ENCODE measurements around the gene VPS33B. TPM values are rescaled to one million over a fixed set of nuclear protein-coding genes. Genes with fewer than 3 reads are reported as not detected.

The VPS33B gene
- total RNA-seq, 2 donors from 2014 or later, result 23.6 to 26.5 TPM

DNA sequence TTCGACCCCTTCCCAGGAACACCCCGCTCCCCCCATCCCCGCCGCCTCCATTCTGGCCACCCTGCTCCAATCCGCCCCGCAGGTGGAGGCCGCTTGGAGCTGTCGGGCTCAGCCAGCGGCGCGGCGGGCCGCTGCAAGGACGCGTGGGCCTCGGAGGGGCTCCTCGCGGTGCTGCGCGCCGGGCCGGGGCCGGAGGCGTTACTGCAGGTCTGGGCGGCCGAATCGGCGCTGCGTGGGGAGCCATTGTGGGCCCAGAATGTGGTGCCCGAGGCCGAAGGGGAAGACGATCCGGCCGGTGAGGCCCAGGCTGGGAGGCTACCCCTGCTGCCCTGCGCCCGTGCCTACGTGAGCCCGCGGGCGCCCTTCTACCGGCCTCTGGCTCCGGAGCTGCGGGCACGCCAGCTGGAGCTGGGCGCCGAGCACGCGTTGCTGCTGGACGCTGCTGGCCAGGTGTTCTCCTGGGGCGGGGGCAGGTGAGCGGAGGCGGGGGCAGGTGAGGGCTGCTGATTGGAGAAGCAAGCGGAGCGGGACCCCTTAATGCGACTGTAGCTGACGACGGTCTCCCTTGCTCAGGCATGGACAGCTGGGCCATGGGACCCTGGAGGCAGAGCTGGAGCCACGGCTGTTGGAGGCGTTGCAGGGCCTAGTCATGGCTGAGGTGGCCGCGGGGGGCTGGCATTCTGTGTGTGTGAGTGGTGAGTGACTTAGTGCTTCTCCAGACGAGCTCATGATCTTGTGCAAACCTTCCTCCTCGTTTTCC is 65.2 kb downstream of the VPS33B start:
- H3K4me1 Mint-ChIP-seq (ENCODE audit: low read depth in 2 of 2), result peaks cover 0 to 14% of the 10 kb centered on the region in 2 donors
- H3K4me3 Mint-ChIP-seq, result peak overlapping the region; percentile 84
- H3K27ac Mint-ChIP-seq, result no peak overlapping the region
- H3K36me3 Mint-ChIP-seq, result no peaks in the 10 kb centered on the region
- no peaks in the 10 kb centered on the region for H3K27me3 Mint-ChIP-seq
- no peak for ATAC-seq
- no peaks in the 10 kb centered on the region for H3K9me3 Mint-ChIP-seq
- no peak for DNase-seq (ENCODE audit: low spot score)

DNA sequence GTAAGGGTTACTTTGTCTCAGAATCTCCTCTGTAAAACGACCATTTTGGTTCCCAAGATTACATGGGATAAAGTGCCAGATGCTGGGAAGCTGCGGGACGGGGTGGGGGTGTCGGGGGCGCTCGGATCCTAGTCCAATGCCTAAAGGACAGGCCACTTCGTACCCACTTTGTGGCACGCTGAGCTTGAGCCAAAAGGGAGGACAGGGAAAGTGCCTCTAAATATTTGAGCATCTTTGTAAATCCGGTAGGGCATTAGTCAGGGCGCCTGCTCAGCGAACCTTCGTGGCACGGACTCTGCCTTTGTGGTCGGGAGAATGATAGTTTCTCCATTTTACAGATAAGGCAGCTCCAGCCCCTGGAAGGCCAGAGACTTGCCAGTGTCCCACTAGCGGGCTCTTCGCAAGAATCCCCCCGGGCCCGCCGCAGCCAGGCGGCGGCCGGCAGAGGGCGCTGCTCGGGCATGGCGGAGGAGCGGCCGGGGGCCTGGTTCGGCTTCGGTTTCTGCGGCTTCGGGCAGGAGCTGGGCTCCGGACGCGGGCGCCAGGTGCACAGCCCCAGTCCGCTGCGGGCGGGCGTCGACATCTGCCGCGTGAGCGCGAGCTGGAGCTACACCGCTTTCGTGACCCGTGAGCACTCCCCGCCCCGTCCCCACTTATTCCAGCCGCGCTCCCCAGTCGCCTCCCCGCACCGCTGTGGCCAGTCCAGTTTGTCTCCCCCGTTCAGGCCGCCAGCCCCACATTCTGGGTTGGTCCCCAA is 65.9 kb downstream of the VPS33B start:
- ATAC-seq (peak; percentile 13 to 17), DNase-seq (ENCODE audit: low spot score) (peak; percentile 76)
- peaks cover 0 to 12% of the 10 kb centered on the region in 2 donors for H3K4me1 Mint-ChIP-seq (ENCODE audit: low read depth in 2 of 2)
- no peaks in the 10 kb centered on the region for H3K36me3 Mint-ChIP-seq
- no peaks in the 10 kb centered on the region for H3K27me3 Mint-ChIP-seq
- H3K9me3 Mint-ChIP-seq, result no peaks in the 10 kb centered on the region
- H3K4me3 Mint-ChIP-seq, result peak overlapping the region; percentile 84
- H3K27ac Mint-ChIP-seq, result no peak overlapping the region

DNA sequence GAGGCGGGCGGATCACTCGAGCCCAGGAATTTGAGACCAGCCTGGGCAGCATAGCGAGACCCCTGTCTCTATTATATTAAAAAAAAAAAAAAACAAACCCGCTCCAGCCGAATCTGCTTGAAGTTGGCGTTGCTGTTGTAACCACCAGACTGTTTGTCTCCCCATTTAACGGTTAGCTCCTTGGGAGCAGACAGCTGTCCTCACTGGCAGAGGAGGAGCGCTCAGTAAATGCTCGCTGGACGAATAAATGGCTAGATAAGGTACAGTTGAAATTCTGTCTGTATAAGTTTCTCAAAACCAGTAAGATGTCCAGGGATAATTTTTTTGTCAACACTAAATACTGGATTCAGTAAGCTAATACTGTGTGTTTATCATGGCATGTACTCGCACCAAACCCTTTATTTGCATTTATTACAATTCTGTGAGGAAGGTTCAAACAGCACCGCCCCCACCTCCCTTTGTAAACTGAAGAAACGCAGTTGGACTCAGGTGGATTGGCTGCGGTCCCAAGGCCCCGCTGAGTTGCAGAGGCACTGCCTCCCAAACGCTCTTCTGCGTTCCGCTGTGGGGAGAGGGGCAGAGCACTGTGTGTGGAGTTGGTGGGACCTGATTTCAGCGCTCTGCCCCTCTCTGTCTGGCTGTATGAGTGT is 66.6 kb downstream of the VPS33B start:
- no peaks in the 10 kb centered on the region for H3K9me3 Mint-ChIP-seq
- H3K4me3 Mint-ChIP-seq, result peak overlapping the region; percentile 84
- no peaks in the 10 kb centered on the region for H3K27me3 Mint-ChIP-seq
- peak overlapping the region; percentile 80 to 93 for H3K27ac Mint-ChIP-seq
- DNase-seq (ENCODE audit: low spot score), result no peak
- H3K36me3 Mint-ChIP-seq, result no peaks in the 10 kb centered on the region
- peaks cover 0 to 12% of the 10 kb centered on the region in 2 donors for H3K4me1 Mint-ChIP-seq (ENCODE audit: low read depth in 2 of 2)
- ATAC-seq, result no peak

DNA sequence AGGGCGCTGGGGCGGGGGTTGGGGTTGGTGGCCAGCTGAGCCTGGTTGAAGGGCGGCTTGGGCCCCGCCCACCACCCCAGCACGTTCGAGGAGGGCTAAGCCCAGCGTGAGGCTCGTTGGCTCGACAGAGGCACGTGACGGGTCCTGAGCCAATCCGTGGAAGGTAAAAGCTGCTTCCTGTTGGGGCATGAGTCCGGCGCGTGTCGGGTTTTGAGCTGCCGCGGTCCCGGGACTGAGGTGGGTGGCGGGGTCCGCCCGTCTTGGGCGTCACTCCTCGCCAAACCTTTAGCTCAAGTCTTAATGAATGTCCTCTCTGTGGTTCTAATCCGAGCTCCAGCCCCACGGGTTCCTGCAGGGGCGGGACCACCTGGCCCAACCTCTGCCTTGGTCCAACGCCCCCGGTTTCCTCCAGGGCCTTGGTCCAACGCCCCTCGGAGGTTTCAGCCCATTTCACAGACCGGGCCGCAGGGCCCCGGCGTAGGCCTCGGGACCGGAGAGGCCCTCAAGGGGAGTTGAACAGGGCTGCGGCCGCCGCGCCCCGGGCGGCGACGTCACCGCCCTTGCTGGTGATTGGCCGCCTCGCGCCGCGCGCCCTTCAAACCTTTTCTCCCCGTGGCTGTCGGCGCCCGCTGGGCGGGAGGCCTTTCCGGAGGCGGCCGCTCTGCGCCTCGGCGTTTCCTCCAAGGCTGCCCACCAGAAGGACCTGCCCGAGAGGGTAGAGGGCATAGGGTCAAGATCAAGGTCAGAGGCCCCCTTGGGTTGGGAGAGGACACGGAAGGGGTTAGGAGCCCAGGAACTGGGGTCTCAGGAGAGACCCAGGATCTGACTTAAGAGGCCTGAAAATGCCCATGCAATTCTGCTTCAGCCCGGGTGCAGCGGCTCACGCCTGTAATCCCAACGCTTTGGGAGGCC is 67.4 kb downstream of the VPS33B start, which contains the start of gene RCCD1:
Gene RCCD1 (plus strand): TSS at position 173 of the 912 bp plus-strand sequence. CDS start 1,851 bp downstream, outside the sequence.
- H3K9me3 Mint-ChIP-seq, result no peaks in the 10 kb centered on the region
- DNase-seq (ENCODE audit: low spot score), result peak; percentile 94
- no peaks in the 10 kb centered on the region for H3K27me3 Mint-ChIP-seq
- H3K36me3 Mint-ChIP-seq, result no peaks in the 10 kb centered on the region
- ATAC-seq, result peak; percentile 94 to 96
- H3K4me3 Mint-ChIP-seq, result peak within 1 kb of the TSS; percentile 84
- H3K4me1 Mint-ChIP-seq (ENCODE audit: low read depth in 2 of 2), result peaks cover 0 to 12% of the 10 kb centered on the region in 2 donors
- peak within 1 kb of the TSS; percentile 80 to 93 for H3K27ac Mint-ChIP-seq

DNA sequence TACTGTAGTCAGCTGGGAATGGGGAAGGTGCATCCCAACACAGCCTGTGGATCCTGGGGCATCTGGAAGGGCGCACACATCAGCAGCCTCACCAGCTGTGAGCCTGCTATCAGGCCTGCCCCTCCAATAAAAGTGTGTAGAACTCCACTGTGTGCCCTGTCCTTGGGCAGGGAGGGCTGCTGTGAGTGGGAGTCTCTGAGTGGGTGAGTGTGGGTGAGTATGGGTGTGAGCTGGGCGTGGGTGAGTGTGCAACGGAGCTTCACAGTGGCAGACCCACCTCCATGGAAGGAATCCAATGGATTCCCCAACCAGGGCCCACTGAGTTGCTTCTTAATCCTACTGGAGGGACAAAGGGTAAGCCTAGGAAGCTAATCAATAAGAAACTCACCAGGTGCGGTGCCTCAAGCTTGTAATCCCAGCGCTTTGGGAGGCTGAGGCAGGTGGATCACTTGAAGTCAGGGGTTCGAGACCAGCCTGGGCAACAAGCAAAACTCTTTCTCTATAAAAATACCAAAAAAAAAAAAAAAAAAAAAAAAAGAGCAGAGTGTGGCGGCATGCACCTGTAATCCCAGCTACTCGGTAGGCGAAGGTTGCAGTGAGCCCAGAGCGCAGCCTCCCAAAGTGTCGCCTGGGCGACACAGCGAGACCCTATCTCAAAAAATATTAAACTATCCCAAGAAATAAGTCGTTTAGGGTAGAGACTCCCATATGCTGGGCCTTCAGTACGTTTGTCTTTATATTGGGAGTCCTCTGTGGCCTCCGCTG is 68.3 kb downstream of the VPS33B start:
- Mint-ChIP-seq H3K27ac (peak overlapping the region; percentile 80 to 93), H3K4me1 (ENCODE audit: low read depth in 2 of 2) (peaks cover 0 to 12% of the 10 kb centered on the region in 2 donors), H3K4me3 (peak overlapping the region; percentile 84), H3K27me3 (no peaks in the 10 kb centered on the region), H3K9me3 (no peaks in the 10 kb centered on the region), H3K36me3 (no peaks in the 10 kb centered on the region)
- ATAC-seq (no peak), DNase-seq (ENCODE audit: low spot score) (no peak)

DNA sequence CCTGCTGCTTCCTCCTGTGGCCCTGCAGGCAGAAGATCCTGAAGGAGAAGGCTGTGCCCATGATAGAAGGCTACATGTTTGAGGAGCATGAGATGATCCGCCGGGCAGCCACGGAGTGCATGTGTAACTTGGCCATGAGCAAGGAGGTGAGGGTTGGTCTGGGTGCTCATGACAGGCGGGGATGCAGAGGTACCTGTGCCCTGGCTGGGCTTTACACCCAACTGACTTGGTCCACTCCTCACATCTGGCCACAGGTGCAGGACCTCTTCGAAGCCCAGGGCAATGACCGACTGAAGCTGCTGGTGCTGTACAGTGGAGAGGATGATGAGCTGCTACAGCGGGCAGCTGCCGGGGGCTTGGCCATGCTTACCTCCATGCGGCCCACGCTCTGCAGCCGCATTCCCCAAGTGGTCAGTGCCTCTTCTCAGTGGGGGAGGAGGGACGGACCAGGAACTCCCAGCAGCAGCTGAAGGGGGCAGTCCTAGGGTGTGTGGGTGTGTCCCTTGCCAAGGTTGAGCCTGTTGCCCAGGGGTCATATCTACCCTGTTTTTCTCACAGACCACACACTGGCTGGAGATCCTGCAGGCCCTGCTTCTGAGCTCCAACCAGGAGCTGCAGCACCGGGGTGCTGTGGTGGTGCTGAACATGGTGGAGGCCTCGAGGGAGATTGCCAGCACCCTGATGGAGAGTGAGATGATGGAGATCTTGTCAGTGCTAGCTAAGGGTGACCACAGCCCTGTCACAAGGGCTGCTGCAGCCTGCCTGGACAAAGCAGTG is 69.3 kb downstream of the VPS33B start:
- DNase-seq (ENCODE audit: low spot score), result no peak
- peak overlapping the region; percentile 84 for H3K4me3 Mint-ChIP-seq
- H3K4me1 Mint-ChIP-seq (ENCODE audit: low read depth in 2 of 2), result peaks cover 0 to 12% of the 10 kb centered on the region in 2 donors
- H3K27ac Mint-ChIP-seq, result peak overlapping the region in 1 of 2 donors; percentile 60
- no peak for ATAC-seq
- no peaks in the 10 kb centered on the region for H3K27me3 Mint-ChIP-seq
- H3K9me3 Mint-ChIP-seq, result no peaks in the 10 kb centered on the region
- H3K36me3 Mint-ChIP-seq, result no peaks in the 10 kb centered on the region

DNA sequence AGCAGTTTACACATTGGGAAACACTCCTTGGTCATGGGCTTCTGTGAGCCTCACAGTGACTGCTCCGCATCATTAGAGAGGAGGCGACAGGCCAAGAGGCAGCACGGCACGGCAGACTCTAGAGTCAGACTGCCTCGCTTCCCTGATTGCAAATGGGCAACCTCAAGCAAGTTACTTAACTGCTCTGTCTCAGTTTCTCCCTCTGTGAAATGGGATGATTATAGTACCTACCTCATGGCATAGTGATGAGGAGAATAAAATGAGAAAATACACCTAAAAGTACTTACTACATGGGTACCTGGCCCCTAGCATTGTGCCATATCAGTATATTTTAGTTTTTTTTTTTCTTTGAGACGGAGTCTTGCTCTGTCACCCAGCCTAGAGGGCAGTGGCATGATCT is 71.7 kb downstream of the VPS33B start:
- H3K9me3 Mint-ChIP-seq, result no peaks in the 10 kb centered on the region
- no peaks in the 10 kb centered on the region for H3K36me3 Mint-ChIP-seq
- H3K27ac Mint-ChIP-seq, result no peak overlapping the region
- no peak for ATAC-seq
- no peak overlapping the region for H3K4me3 Mint-ChIP-seq
- DNase-seq (ENCODE audit: low spot score), result no peak
- no peaks in the 10 kb centered on the region for H3K27me3 Mint-ChIP-seq
- peaks cover 0 to 9% of the 10 kb centered on the region in 2 donors for H3K4me1 Mint-ChIP-seq (ENCODE audit: low read depth in 2 of 2)

DNA sequence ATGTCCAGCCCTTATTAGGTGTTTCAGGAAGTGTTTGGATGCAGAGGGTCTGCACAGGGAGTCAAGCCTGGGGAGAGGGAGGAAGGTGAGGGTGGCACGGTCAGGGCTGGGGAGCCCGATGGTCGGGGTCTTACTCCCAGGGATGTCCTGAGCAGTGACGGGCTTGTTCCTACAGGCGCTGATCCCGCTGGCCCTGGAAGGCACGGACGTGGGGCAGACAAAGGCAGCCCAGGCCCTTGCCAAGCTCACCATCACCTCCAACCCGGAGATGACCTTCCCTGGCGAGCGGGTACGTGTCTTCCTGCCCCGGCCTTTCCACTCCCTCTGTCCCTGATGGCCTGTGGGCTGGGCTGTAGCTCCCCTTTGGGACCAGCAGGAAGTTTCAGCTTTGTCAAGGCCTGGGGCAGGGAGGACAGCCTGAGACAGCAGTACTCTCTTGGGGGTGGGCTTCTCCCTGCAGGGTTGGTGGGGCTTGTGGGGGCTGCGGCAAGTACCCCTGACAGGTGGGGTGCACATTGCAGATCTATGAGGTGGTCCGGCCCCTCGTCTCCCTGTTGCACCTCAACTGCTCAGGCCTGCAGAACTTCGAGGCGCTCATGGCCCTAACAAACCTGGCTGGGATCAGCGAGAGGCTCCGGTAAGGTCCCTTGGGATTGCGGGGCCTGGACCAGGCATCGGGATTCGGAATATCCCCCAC is 72.3 kb downstream of the VPS33B start:
- Mint-ChIP-seq H3K4me3 (no peak overlapping the region), H3K4me1 (ENCODE audit: low read depth in 2 of 2) (peaks cover 0 to 9% of the 10 kb centered on the region in 2 donors), H3K27me3 (no peaks in the 10 kb centered on the region), H3K9me3 (no peaks in the 10 kb centered on the region), H3K36me3 (no peaks in the 10 kb centered on the region), H3K27ac (no peak overlapping the region)
- DNase-seq (ENCODE audit: low spot score), result no peak
- ATAC-seq, result no peak

Other genes starting within 250 kb of the VPS33B start
- 100 to 1,000 TPM; 528 to 679 TPM for gene FURIN, start 154.0 kb downstream of the VPS33B start, total RNA-seq
- 100 to 1,000 TPM; 139 to 140 TPM for gene FES, start 138.1 kb downstream of the VPS33B start, total RNA-seq
- 100 to 1,000 TPM; 172 to 244 TPM for gene MAN2A2, start 119.3 kb downstream of the VPS33B start, total RNA-seq
- gene HDDC3, start 90.0 kb downstream of the VPS33B start, total RNA-seq, result 10 to 100 TPM; 23.4 to 30.5 TPM
- gene UNC45A, start 87.3 kb downstream of the VPS33B start, total RNA-seq, result 10 to 100 TPM; 81.9 to 95.3 TPM
- gene RCCD1, start 67.7 kb downstream of the VPS33B start, total RNA-seq, result 10 to 100 TPM; 10.8 to 29.2 TPM
- gene PRC1, start 28.1 kb downstream of the VPS33B start, total RNA-seq, result 100 to 1,000 TPM in 1 of 2 donors, 10 to 100 TPM in 1; 84.3 to 160 TPM
- gene SV2B, start 77.7 kb upstream of the VPS33B start, total RNA-seq, result not detected

Data from natural killer cell treated with Interleukin-12 subunit alpha and Interleukin-12 subunit beta and Interleukin-15 and Interleukin-18, amount 100 ng/mL, for 72 hours (primary cell).